NCI-H2029 (cell line): Measurements from ENCODE around the gene CALHM3.
"Not testable (repeated sequence)": the region's sequence is repeated elsewhere in the genome, so short reads cannot be mapped to it uniquely, and the experiment has no call there.

Source experiments
- DNase-seq: peaks from one replicate; lab custom pipeline; 2025; lab: John Stamatoyannopoulos, UW

Gene CALHM3, protein sequence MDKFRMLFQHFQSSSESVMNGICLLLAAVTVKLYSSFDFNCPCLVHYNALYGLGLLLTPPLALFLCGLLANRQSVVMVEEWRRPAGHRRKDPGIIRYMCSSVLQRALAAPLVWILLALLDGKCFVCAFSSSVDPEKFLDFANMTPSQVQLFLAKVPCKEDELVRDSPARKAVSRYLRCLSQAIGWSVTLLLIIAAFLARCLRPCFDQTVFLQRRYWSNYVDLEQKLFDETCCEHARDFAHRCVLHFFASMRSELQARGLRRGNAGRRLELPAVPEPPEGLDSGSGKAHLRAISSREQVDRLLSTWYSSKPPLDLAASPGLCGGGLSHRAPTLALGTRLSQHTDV

DNA sequence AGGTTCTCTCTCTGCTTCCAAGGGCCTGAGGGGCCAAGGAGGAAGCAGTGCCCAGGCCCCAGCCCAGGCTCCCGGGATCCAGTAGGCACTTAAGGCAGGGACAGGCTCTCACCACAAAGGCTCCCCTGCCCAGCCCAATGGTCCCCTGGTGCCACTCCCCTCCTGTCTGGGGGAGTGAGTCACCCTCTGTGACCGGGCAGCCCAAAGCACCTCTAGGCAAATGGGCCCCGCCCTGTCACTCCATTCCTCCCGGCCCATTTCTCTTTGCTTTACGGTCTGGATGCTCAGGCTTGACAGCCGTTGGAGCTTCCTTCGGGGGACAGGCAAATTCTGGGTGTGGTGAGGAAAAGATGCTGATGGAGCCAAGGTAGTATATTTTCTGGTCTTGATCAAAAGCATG is at the start of gene CALHM3:
CALHM3 (minus strand) TSS at position 106 of the 400 bp plus-strand sequence. CDS start 208 bp downstream, outside the sequence.
- no peak for DNase-seq

DNA sequence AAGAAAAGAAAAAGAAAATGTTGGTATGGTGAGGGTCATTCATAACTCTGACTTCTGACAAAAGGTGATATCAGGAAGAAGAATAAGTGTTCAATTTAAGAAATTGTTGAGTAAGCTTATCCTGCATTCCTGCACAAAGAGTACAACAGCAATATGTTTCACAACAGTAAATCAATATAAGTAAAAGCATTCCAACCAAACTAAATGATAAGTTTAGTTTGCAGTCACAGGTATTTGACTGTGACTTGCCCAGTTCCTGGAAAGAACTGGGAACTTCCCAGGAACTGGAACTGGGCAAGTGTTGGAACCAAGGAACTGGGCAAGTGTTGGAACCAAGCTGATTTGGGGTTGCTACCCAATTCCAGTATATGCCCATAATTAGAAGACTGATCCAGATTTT is 49.5 kb upstream of the CALHM3 start:
- no peak for DNase-seq

DNA sequence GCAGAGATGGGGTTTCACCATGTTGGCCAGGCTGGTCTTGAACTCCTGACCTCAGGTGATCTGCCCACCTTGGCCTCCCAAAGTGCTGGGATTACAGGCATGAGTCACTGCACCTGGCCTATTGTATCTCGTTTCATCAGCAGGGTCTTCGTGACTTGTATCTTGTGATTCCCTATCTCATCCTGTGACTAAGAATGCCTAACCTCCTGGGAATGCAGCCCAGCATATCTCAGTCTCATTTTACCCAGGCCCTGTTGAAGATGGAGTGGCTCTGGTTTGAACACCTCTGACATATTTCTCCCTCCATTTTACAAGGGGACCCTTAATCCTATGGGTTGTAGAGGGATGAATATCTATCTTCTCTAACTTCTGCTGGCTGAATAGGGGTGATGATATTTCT is 48.4 kb upstream of the CALHM3 start:
- DNase-seq: not testable (repeated sequence)

DNA sequence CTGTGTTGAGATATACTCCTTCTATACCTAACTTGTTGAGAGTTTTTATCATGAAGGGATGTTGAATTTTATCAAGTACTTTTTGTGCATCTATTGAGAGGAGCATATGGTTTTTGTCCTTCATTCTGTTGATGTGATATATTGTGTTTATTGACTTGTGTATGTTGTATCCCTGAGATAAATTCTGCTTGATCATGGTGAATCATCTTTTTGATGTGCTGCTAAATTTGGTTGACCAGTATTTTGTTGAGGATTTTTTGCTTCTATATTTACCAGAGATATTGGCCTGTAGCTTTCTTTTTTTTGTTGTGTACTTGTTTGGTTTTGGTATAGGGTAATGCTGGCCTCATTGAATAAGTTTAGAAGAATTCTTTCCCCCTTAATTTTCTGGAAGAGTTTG is 46.9 kb upstream of the CALHM3 start:
- DNase-seq: no peak

DNA sequence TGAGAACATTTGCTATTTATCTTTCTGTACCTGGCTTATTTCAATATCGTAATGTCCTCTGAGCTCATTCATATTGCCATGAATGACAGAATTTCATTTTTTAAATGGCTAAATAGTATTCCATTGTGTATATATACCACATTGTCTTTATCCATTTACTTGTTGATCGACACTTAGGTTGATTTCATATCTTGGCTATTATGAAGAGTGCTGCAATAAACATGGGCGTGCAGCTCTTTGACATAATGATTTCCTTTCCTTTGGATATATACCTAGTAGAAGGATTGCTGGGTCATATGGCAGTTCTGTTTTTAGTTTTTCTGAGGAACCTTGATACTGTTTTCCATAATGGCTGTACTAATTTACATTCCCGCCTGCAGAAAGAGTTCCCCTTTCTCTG is 44.6 kb upstream of the CALHM3 start:
- DNase-seq: no peak

DNA sequence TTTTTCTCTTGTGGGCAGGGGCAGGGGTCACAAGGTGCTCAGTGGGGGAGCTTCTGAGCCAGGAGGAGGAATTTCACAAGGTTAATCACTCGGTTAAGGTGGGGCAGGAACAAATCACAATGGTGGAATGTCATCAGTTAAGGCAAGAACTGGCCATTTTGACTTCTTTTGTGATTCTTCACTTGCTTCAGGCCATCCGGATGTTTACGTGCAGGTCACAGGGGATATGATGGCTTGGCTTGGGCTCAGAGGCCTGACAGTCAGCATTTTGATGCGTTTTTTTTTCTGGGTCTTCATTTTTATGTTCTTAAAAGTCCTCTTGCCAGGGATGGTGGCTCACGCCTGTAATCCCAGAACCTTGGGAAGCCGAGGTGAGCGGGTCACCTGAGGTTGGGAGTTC is 43.0 kb upstream of the CALHM3 start:
- not testable (repeated sequence) for DNase-seq

DNA sequence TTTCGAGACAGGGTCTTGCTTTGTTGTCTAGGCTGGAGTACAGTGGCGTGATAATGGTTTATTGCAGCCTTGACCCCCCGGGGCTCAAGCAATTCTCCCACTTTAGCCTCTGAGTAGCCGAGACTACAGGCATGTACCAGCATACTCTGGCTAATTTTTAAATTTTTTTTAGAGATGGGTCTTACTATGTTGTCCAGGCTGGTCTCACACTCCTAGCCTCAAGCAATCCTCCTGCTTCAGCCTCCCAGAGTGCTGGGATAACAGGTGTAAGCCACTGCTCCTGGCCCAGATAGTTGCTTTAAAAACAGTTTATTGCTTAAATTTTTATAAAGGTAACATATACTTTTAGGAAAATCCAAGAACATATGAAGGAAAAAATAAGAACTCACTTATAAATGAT is 40.8 kb upstream of the CALHM3 start:
- DNase-seq: no peak

DNA sequence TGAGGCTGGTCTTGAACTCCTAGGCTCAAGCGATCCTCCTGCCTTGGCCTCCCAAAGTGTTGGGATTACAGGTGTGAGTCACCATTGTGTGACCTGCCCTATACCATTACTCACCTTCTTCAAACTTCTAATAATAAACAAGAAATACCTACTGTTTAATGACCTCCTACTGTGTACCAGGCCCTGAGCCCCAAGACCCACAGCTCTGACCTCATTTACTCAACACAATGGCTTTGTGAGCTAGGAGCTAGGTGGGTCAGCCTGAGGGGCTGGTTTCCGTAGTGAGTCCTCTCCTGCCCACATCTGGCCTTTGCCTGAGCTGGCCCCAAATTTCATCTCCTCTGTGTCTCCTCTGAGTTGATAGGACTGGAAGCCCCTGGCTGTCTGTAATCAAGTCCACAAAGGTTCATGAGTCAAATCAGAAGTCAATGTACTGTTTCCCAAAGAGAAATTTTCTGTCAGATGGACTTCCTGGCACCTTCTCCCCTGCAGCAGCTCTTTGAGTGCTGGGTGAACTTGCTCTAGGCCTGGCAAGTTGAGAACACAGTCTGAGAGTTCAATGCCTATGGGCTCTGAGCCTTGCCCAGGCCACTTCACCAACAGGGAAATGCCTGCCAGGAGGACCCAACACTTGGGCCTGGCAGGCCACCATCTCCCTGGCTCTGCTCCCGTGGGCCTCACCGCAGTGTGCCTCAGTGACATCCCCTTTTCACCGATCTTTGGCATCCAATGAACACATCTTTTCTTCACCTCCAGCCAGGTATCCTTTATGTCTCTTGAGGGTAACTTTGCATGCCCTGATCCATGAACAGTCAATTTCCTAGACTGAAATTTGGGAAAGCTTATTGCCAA is 38.4 kb upstream of the CALHM3 start:
- DNase-seq: no peak

DNA sequence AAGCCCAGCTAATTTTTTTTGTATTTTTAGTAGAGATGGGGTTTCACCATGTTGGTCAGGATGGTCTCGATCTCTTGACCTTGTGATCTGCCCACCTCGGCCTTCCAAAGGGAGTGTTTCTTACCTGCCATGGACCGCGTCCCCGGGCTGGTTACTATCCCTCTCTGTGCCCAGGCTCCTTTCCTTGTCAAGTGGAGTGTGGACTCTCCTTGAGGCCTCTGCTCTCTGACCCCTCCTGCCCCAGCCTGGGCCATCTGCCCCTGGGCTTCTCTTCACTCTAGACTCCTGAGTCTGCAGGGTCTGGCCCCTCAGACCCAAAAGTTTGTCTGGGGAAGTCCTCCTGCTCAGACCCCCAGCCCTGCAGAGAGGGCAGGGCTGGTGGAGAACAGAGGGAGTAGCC is 35.2 kb upstream of the CALHM3 start:
- DNase-seq: no peak

DNA sequence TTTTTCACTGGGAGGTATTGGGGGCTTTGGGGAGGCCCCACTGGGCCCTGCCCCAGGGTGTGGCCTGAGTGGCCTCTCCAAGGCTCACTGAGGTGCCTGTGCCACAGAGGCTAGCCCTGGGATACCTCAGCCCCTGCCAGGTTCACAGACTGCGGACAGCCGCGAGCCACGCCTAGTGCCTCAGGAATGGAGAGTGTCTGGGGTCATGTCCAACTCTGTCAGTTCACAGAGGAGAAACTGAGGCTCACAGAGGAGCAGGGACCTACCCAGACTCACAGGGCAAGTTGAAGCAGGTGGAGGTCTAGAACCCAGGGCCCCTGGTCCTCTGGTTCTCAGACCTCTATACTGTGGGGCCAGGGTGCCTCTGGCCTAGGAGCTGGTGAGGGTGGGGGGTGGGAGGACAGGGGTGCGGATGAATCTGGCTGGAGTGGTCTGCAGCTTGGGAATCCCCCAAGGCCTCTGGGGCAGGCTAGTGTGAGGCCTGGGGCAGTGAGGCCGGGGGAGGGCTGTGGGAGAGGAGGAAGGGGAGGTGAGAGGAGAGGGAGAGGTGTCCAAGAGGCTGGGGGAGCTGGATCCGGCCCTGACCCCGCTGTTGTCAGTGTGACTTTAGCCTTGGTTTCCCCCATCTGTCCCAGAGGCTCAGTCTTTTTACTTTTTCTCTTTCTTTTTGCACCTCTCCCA is 34.5 kb upstream of the CALHM3 start:
- no peak for DNase-seq

DNA sequence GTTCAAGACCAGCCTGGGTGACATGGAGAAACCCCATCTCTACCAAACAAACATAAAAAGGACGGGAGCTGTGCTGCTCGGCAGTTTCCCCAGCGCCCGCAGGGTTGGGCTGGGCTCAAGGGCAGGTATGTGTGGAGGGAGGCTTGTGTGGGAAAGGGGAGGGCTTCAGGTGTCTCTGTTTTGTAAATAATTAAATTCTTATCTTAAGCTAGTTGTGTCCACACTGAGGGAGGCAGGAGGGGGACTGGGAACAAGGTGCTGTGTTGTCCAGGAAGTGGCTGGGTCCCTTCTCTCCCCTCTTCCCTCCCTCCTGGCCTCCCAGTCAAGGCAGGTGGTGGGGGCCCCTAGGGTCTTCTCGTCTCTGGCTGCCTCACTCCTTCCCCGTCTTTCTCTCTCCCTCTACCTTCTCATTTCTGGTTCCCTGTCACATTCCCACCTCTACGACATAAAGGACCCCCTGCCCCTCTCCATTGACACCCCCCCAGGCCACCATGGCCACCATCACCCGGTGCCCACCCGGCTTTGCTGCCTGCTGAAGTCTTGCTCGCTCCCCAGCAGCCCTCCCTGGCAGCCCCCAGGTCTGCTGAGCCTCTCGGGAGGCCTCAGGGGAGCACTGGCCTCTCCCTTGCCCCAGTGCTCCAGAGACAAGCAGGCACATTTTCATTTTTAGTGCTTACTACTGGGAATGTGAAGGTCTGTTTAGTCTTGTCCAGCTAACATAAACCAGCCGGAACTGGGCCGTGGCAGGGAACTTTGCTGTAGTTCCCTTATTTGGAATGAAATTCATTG is 33.7 kb upstream of the CALHM3 start:
- DNase-seq: no peak

DNA sequence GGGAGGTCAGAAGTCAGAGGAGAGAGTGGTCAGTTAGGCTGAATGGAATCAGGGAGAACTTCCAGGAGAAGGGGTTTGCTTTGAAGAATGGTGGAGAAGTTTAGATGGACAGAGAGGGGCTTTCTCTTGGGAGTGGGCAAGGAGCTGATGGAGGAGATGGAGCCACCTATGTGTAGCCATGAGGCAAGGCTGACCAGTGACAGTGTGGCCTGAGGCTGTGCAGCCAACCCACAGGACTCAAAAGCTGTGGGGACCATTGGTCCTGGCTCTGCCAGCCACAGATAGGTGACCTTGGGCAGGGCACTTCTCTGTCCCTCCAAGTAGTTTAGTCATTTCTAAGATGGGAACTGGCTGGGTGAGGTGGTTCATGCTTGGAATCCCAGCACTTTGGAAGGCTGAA is 33.1 kb upstream of the CALHM3 start:
- no peak for DNase-seq

DNA sequence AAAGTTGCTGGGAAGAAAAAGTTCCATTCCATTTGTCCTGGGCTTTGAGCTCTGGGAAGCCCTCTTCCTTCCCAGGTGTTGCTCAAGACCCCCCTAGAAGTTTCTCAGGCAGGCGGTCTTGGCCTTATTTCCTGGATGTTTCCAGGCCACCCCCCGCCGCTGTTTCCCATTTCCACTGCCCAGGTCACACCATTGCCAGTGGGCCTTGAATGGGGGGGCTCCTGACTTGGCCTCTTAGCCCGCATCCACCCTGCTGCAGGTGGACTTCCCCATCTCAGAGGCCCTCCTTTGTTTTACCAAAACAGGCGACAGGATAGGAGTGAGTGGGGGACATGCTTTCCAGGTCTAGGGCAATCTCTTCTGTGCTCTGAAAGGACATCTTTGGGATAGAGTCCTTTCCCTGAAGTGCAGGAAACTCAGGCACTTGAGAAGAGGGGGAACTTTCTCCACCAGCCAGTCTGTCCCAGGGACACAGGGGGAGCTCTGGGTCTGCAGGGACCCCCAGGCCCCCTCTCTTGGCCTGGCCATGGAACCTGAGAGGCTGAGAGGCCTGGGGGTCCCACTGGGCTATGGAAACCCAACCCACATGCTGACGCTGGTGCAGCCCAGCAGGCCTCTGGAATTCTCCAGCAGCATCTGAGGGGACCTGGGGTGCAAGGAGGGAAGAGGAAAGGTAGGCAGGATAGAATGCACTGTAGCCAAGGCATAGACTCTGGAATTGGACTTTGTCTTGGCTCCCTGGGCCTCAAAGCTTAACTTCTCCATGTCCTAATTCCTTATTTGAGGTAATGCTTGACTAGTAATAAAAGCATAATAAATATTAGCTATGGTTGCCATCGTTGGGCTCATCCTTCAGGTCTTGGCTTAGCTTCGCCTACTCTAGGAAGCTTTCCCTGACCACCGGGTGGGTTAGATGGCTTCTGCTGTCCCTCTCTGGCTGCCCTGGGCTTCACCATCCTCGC is 32.0 kb upstream of the CALHM3 start:
- DNase-seq: no peak

DNA sequence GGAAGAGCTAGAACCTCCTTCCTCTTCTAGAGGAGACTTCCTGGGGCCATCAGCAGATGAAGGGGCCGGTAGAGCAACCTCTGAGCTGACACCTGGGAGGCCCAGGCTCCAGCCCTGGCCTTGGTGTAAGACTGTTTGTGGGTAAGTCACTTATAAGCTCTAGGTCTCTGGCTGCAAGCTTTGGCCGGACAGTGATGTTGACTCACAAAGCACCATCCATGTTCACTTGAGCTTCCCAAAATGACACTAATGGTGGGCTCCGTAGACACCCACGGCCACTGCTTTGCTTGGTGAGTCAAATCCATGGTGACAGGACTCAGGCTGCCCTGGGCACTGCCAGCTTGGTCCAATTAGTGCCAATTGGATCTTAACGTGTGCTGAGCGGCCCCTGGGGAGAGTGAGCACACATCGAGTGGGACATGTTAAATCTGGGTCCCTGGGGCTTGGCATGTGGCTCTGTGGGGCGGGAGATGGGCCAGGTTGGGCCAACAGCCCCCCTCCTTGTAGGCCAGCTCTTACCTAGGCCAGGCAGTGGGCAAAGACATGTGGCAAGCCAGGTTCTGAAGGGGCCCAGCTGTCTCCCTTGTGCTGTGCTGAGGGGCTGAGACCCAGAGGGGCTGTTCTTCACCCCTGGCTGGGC is 31.1 kb upstream of the CALHM3 start:
- DNase-seq: no peak

DNA sequence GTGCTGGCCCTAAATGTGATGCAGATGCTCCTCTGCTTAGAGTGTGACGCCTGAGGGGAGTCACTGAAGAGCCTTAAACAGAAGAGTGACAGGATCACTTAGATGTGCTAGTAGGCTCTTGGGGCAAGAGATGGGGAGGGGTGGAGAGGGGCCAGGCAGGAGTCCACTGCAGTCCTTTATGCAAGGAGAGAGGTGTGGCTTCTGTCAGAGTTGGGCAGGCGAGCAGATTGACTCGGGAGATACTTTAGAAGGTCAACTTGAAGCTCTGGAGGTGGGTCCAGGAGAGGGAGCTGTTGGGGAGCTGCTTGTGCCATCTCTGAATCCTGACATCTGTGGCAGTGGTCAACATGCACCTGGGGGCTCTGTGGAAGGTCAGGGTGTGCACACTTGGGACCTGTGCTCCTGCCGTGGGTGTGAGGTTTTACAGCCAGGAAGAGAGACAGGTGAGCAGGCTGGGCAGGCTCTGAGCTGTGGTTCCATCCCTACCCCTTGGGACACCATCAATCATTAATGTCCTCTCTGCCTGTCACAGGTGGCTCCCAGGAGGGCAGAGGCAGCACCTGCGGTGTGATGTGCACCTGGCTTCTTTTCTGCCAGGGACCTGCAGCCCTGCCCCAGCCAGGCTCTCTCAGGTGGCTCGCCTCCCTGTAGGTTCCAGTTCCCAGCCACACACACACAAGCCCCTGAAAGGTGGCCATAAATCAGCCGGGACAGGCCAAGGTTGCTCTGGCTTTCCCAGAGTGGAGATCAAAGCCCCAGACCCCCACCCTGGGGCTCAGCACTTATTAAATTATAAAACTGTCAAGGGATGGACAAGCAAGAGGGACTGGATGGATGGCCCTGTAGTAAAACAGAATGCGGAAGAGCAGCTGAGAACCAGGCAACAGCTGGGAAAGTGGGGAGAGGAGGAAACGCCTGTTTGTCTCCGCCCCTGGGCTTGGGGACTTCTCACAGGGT is 28.5 kb upstream of the CALHM3 start:
- no peak for DNase-seq

DNA sequence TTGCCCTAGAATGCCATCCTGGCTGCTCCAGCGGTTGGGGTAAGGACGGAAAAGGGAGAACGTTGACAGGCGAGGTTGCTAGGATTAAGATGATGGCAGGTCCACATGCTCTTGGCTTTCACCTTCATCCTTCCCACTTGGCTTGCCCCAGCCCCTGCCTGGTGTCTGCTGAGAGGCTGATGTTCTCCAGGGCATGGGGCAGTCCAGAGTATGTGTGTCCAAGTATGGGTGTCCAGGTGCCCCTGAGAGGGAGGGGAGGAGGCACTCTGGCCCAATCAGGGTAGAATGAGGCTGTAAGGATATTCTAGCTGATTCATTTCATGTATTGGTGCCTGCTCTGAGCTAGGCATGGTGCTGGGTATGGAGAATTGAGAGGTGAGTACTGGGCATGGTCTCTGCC is 27.0 kb upstream of the CALHM3 start:
- DNase-seq: no peak

DNA sequence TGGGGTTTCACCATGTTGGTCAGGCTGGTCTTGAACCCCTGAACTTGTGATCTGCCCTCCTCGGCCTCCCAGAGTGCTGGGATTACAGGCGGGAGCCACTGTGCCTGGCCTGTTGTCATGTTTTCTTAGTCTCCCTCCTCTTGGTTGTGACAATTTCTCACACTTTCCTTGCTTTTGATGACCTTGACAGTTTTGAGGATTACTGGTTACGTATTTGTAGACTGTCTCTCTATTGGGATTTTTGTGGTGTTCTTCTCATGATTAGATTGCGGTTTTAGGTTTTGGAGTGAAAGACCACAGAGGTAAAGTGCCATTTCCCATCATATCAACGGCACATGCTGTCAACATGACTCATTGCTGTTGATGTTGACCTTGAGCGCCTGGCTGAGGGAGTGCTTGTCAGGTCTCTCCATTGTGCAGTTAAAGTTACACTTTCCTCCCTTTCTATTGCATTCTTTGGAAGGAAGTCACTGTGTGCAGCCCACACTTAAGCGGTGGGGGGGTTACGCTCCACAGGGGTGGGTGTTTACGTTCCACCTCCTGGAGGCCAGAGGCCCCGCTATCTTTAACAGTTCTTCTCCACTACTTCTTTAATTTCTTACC is 25.2 kb upstream of the CALHM3 start:
- no peak for DNase-seq

DNA sequence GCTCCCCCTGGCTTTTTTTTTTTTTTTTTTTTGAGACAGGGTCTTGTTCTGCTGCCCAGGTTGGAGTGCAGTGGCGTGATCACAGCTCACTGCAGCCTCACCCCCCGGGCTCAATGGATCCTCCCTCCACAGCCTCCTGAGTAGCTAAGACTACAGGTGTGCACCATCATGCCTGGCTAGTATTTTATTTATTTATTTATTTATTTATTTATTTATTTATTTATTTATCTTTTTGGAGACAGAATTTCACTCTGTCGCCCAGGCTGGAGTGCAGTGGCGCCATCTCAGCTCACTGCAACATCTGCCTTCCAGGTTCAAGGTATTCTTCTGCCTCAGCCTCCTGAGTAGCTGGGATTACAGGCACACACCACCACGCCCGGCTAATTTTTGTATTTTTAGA is 24.7 kb upstream of the CALHM3 start:
- DNase-seq: not testable (repeated sequence)
